Pulmonary artery endothelial cell (primary cell): Measurements from ENCODE around the gene ZDHHC12. TPM values are rescaled to one million over a fixed set of nuclear protein-coding genes. Genes with fewer than 3 reads are reported as not detected.

Experiments
- DNase-seq: peaks from one replicate; pipeline ENCODE4 v3.0.0-alpha.2; 2011; ENCODE audit warnings: low read depth, low spot score
- total RNA-seq: library from RNA; depleted of rRNA; stranded (reverse); fragments of >200 nt; gene quantifications from 2 replicates; pipeline ENCODE4 v1.2.3, GENCODE V29; 2014

ZDHHC12 gene
- total RNA-seq, 1 donor from 2014 or later = 34.8 TPM

DNA sequence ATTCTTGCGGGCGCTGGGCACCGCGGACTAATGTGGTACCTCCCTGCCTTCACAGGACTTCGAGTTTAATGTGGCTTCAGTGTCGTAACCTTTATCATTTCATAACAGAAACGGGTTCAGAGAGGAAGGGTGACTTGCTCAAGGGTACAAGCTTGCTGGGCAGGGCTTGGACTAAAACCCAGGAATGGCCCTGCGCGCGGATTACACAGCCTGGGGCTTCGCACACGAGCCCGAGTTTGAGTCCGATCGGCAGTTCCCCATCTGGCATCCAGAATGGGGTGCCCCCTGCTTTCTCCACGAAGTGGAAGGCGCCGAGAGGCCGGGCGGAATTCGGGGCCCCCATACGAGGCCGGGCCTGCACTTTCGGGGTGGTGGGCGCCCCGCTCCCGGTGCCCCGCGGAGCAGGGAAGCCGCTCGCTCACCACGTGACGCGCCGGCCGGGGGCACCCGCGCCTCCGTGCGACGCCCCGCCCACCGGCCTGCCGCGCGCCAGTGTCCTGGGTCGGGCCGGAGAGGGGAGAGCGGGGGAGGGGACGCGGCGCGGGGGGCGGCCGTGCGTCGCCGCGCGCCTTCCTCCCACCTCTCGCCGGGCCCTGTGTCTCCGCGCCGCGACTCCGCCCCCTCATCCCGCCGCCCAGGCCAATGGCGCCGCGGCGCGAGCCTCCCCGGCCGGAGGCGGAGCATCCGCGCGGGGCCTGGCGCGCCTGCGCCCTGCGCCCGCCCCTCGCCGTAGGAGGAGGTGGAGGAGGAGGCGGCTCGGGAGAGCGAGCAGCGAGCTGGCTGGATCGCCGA, 35.2 kb downstream of the ZDHHC12 start, which contains the start of gene SET:
TSS of gene SET (plus strand) at position 722 of the 792 bp plus-strand sequence. CDS start 361 bp downstream, outside the sequence.
- peak; percentile 72 for DNase-seq

DNA sequence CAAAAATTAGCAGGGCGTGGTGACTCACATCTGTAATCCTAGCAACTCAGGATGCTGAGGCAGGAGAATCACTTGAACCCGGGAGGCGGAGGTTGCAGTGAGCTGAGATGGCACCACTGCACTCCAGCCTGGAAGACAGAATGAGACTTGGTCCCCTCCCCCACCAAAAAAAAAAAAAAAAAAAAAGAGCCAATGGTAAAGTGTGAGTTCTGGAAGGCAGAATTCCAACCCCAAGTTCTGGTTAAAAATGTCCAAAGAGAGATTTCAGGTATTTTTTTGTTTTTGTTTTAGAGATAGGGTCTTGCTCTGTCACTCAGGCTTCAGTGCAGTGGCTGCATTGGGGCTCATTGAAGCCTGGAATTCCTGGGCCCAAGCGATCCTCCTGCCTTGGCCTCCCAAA, 36.5 kb downstream of the ZDHHC12 start:
- DNase-seq = no peak

DNA sequence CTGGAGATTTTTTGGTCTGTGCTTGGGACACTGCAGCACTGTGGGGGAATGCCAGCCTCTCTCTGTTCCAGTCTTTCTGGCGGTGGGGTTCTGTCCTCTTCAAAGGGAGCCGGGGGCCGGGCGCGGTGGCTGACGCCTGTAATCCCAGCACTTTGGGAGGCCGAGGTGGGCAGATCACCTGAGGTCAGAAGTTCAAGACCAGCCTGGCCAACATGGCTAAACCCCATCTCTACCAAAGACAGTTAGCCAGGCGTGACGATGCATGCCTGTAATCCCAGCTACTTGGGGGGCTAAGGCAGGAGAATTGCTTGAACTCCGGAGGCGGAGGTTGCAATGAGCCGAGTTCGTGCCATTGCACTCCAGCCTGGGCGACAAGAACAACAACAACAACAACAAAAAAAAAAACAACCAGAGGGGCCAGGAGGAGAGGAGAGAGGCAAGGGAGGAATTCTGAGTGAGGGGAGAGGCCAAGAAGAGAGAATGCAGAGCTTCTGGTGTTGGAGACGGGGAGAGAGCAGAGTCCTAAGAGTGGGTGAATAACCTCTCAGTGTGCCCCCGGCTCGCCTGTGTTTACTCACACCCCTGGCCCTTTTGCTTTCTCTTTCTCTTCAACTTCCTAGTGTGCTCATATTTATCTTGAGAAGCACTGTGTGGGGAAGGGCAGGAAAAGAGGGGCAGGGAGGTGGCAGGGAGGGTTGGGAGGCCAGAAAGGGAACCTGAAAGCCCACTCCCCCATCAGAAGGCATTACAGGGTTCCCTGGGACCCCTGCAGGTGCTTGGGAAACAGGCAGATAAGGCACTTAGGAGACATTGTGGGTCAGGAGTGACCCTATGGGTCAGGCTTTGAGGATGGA, 38.1 kb downstream of the ZDHHC12 start:
- no peak for DNase-seq

DNA sequence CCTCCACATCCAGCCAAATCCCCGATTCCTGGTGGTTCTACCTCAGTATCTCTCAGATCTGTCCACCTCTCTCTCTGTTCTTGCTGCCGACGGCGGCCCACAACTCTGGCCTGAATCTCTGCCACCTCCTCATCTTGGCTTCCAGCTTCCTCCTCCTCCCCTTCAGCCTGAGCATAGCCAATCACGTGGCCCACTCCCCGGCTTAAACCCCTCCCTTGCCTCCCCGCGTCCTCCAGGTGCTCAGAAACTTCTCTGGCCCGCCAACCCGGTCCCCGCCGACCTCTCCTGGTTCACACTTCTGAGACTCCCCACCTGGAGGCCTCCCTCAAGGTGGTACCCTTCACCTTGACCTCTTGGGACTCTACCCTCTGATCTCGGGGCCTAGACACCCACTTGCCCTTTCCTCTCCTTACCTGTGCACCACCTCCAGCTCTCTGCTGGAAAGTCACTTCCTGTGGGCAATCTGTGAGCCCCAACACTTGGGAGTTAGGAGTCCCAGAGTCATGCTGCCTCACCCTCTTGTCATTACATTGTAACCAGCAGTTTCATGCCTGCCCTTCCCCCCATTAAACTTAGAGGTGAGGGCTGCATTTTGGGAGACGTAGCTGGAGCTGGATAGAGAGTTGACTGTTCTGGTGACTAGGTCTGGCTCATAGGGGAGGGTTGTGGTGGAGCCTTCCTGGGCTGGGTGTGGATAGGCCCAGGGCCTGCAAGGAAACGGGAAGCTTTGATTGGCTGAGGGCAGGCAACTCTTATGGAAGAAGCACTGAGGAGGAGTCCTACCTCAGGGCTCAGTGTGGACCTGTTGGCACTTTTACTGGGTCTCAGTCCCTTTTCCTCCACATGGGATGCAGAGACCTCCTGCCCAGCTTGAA, 39.4 kb downstream of the ZDHHC12 start:
- DNase-seq = no peak

DNA sequence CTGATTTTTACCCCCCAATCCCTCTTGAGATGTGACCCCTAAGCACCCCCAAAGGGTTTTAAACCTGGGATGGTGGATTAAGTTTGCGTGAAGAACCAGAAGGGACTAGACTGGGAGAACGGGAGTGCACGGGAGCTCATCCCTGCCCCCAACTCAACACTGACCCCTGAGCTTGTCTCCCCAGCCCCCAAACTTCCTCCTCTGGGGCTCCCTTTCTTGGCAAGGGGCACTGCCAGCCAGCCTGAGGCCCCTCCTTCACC, 39.9 kb downstream of the ZDHHC12 start:
- no peak for DNase-seq

DNA sequence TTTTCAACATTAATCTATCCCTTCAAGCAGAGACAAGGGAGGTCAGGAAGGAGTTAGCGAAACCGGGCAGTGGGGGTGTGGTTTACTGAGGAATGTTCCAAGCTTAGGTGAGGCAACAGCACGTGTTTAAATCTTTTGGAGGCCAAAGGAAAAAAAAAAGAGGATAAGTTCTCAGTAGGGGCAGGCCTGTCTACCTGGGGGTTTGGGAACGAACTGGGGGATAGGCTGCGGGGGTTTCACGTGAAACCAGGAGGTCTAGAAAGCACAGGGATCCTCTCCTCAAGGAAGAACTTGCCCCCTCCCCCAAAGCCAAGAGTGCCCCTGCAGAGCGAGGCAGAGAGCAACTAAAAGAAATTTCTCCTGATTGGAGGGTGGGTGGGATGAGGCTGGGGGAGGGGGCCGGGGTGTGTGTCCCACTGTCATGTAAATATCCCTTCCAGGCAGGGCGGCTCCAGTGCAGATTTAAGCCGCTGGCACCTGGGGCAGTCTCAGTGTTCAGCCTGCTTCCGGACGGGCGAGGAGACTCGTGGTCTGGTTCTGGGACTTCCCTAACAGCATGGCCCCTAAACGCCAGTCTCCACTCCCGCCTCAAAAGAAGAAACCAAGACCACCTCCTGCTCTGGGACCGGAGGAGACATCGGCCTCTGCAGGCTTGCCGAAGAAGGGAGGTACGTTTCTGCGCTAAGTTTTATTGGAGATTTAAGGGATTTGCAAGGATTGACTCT, 40.4 kb downstream of the ZDHHC12 start:
- DNase-seq = no peak

DNA sequence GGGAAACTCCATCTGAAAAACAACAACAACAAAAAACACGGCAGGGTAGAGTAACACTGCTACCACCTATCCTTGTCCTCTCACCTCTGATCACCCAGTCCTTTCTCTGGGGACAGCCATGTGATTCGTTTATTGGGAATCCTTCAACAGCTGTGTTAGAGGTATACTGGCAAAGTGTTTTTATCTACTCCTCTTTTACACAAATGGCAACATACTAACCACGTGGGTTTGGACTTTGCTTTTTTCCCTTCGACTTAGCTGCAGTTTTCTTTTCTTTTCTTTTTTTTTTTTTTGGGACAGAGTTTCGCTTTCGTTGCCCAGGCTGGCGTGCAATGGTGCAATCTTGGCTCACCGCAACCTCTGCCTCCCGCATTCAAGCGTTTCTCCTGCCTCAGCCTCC, 46.1 kb downstream of the ZDHHC12 start:
- no peak for DNase-seq

DNA sequence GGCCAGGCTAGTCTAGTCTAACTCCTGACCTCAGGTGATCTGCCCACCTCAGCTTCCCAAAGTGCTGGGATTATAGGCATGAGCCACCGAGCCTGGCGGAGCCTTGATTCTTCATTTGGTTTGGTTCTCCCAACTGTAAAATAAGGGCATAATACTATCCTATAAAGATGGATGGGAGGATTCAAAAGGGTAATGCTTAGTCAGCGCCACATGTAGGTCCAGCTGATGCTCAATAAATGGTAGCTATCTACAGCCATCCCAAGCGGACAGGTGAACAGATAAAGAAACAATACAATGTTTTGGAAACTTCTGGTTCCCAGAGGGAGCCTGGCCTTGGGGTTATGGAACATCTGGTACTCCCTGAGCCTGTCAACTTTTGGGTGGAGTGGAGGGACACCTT, 48.5 kb downstream of the ZDHHC12 start:
- no peak for DNase-seq

Other genes with a start within 250 kb of the ZDHHC12 start
- gene GLE1, start 219.4 kb downstream of the ZDHHC12 start, total RNA-seq = 16.2 and 31.5 TPM in 2 replicates
- gene SPTAN1, start 171.5 kb downstream of the ZDHHC12 start, total RNA-seq = 394 and 449 TPM in 2 replicates
- 86.4 and 101 TPM in 2 replicates for gene DYNC2I2, start 67.3 kb downstream of the ZDHHC12 start, total RNA-seq
- gene SET, start 34.9 kb downstream of the ZDHHC12 start, total RNA-seq = 618 and 795 TPM in 2 replicates
- gene PKN3, start 21.6 kb downstream of the ZDHHC12 start, total RNA-seq = 20.6 and 22.1 TPM in 2 replicates
- gene ZER1, start 47.8 kb upstream of the ZDHHC12 start, total RNA-seq = 12.2 and 14.1 TPM in 2 replicates
- 12.3 and 16.8 TPM in 2 replicates for gene TBC1D13, start 63.1 kb upstream of the ZDHHC12 start, total RNA-seq
- gene ENDOG, start 94.4 kb upstream of the ZDHHC12 start, total RNA-seq = 29.1 and 37.5 TPM in 2 replicates
- gene SPOUT1, start 105.7 kb upstream of the ZDHHC12 start, total RNA-seq = 16.3 and 36.1 TPM in 2 replicates
- gene KYAT1, start 157.8 kb upstream of the ZDHHC12 start, total RNA-seq = 11.0 and 12.4 TPM in 2 replicates
- 104 and 129 TPM in 2 replicates for gene LRRC8A, start 158.0 kb upstream of the ZDHHC12 start, total RNA-seq
- 0.20 and 0.81 TPM in 2 replicates for gene PHYHD1, start 196.9 kb upstream of the ZDHHC12 start, total RNA-seq
- 27.8 and 30.6 TPM in 2 replicates for gene DOLK, start 223.5 kb upstream of the ZDHHC12 start, total RNA-seq
- 54.3 and 79.3 TPM in 2 replicates for gene NUP188, start 223.6 kb upstream of the ZDHHC12 start, total RNA-seq